ENCODE data around the gene SMG6.

DNA sequence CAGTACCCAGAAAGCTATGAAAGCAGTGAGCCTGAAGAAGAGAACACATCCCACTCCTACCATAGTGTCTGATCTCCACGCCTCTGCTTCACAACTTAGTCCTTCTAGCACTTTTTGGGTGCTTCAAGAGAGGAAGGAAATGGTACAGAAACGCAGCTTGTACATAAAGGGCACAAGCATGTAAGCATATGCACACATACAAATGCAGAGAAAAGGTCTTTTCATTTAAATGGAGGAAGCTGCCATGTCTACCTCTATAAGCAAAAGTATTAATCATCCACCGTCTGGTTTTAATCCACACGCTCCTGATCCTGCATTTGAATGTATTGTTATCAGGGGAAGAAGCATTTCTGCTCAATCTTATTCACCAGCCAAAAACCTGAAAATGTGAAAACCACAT lies 148.0 kb downstream of the SMG6 start:
- no peak for TF ChIP-seq CTCF (IDR thresholded peaks at IDR 0.05; ENCODE audit: insufficient read depth, low read length, poor library complexity, severe bottlenecking)
- TF ChIP-seq EZH2phosphoT487 (conservative IDR thresholded peaks at IDR 0.05; ENCODE audit: low read length) = no peak
